ENCODE results near the gene M1AP. TPM values are rescaled to one million over a fixed set of nuclear protein-coding genes. Genes with fewer than 3 reads are reported as not detected.

Gene M1AP
- total and polyA plus RNA-seq, 2 donors (not counting 1 experiment from before 2014, with no cell fraction given): not detected

DNA sequence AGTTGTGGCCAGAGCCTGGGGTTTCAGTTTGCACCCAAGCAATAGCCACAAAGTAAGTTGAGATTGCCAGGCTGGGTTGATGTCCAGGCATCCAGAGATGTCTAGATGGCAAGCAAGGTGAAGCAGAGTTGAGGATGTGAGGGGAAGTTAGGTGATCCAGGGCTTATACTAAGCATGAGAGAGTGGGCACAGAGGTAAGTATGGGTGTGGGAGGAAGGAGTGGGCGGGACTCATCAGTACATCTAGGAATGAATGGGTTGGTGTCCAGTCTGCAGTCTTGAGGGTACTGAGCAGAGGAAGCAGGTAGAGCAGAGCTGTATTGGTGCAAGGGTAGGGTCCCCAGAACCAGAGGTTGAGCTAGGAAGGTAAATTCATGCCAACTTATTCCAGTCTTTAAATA is 7.4 kb upstream of the M1AP start:
- Histone ChIP-seq H3K9ac (ENCODE audit: insufficient read depth, low read length) (no peak overlapping the region), H3K4me2 (ENCODE audit: extremely low read depth, insufficient read depth, low read length) (no peak overlapping the region)

DNA sequence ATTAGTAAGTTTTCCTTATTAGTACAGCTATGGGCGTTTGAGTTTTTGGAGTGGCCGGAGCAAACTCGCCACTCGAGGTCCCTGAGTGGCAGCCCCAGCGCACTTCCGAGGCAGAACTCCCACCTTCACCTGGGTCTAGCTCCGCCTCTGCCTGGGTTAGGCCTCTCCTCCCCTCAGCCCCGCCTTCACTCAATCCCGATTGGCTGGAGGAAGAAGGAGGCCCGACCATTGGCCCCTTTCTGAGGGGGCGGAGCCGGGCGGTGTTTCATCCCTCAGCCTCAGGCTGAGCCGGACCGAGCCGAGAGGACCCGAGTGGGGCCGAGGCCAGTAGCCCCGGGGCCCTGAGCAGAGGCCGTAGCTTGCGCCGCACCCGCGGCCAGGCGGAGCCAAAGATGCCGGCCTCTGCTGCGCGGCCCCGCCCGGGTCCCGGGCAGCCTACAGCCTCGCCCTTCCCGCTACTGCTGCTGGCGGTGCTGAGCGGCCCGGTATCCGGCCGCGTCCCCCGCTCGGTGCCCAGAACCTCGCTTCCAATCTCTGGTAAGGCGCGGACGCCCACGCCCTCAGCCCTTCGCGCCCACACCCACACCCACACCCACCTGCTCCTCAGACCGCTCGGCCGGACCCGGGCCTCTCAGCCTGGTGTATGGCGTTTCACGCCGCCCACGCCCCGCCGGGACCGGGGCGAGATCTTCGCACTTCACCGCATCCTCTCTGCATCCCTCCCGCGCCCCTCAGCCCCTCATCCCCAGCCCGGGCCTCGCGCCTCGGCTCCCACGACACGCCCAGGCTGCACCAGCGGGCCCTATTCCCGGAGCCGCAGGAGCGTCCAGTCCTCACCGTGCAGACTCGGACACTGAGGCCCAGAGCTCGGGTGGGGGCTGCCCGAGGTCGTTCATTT is 6.1 kb upstream of the M1AP start, which contains the start of gene SEMA4F:
TSS of gene SEMA4F (plus strand) at position 263 of the 898 bp plus-strand sequence. CDS start at position 393, 130 bp downstream.
- TF ChIP-seq EZH2 (IDR thresholded peaks at IDR 0.05; ENCODE audit: low read length, missing control alignments): no peak
- TF ChIP-seq, protein P1, sequence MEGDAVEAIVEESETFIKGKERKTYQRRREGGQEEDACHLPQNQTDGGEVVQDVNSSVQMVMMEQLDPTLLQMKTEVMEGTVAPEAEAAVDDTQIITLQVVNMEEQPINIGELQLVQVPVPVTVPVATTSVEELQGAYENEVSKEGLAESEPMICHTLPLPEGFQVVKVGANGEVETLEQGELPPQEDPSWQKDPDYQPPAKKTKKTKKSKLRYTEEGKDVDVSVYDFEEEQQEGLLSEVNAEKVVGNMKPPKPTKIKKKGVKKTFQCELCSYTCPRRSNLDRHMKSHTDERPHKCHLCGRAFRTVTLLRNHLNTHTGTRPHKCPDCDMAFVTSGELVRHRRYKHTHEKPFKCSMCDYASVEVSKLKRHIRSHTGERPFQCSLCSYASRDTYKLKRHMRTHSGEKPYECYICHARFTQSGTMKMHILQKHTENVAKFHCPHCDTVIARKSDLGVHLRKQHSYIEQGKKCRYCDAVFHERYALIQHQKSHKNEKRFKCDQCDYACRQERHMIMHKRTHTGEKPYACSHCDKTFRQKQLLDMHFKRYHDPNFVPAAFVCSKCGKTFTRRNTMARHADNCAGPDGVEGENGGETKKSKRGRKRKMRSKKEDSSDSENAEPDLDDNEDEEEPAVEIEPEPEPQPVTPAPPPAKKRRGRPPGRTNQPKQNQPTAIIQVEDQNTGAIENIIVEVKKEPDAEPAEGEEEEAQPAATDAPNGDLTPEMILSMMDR (conservative IDR thresholded peaks at IDR 0.05 in 1 of 2, IDR thresholded peaks at IDR 0.05 in 1 of 2; ENCODE audit: low read depth in 1 of 2, low read length in 2 of 2): no peak
- peak within 1 kb of the TSS; percentile 66 for H3K9ac ChIP-seq (ENCODE audit: insufficient read depth, low read length)

More for the DNA sequence above, 7.4 kb upstream of the M1AP start:
- no peaks in the 10 kb centered on the region for H3K79me2 ChIP-seq (ENCODE audit: control insufficient read depth, insufficient read depth, low read length)
- no peak for DNase-seq (ENCODE audit: low read depth in 2 of 2)
- H3K4me1 ChIP-seq (ENCODE audit: control insufficient read depth, extremely low read depth, insufficient read depth, low read length): no peaks in the 10 kb centered on the region
- H3K27me3 ChIP-seq (ENCODE audit: control insufficient read depth, insufficient read depth, low read length): no peaks in the 10 kb centered on the region
- H3K27ac ChIP-seq (ENCODE audit: insufficient read depth, low read length): no peak overlapping the region
- H3K4me3 ChIP-seq (replicated peaks in 1 of 4; ENCODE audit: control extremely low read depth in 1 of 4, insufficient read depth in 1 of 4, low read depth in 3 of 4, low read length in 4 of 4): no peak overlapping the region
- no peaks in the 10 kb centered on the region for H4K20me1 ChIP-seq (ENCODE audit: control insufficient read depth, extremely low read depth, insufficient read depth, low read length)
- no peaks in the 10 kb centered on the region for H3K9me3 ChIP-seq (ENCODE audit: control insufficient read depth, insufficient read depth, low read depth, low read length)
- no peak overlapping the region for H2AFZ ChIP-seq (ENCODE audit: low read length)
- H3K36me3 ChIP-seq (ENCODE audit: control insufficient read depth, insufficient read depth, low read length): no peaks in the 10 kb centered on the region
- TF ChIP-seq, protein P1 (conservative IDR thresholded peaks at IDR 0.05 in 1 of 2, IDR thresholded peaks at IDR 0.05 in 1 of 2; ENCODE audit: low read depth in 1 of 2, low read length in 2 of 2): no peak
- no peak for TF ChIP-seq EZH2 (IDR thresholded peaks at IDR 0.05; ENCODE audit: low read length, missing control alignments)

DNA sequence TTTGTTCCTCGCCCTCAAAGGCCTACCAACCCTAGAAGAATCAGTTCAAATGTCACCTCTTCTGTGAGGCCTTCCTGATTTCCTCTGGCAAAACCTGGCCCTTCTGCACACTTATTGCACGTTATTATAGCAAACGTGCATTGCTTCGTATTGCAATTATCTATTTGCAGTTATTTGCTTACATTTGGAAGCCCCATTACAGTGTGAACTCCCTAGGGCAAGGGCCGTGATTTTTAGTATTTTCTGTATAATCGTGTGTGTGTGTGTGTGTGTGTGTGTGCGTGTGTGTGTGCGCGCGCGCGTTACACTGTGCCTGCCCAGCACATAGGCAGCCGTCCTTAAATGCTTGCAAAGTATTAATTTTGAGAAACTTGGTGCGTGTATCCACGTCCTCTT is 5.5 kb upstream of the M1AP start:
- Histone ChIP-seq H2AFZ (ENCODE audit: low read length) (peak overlapping the region; percentile 22), H4K20me1 (ENCODE audit: control insufficient read depth, extremely low read depth, insufficient read depth, low read length) (no peaks in the 10 kb centered on the region), H3K27ac (ENCODE audit: insufficient read depth, low read length) (no peak overlapping the region), H3K79me2 (ENCODE audit: control insufficient read depth, insufficient read depth, low read length) (no peaks in the 10 kb centered on the region), H3K9ac (ENCODE audit: insufficient read depth, low read length) (no peak overlapping the region), H3K27me3 (ENCODE audit: control insufficient read depth, insufficient read depth, low read length) (peaks cover under 1% of the 10 kb centered on the region), H3K4me2 (ENCODE audit: extremely low read depth, insufficient read depth, low read length) (peak overlapping the region; percentile 88), H3K36me3 (ENCODE audit: control insufficient read depth, insufficient read depth, low read length) (no peaks in the 10 kb centered on the region), H3K9me3 (ENCODE audit: control insufficient read depth, insufficient read depth, low read depth, low read length) (no peaks in the 10 kb centered on the region), H3K4me3 (replicated peaks in 1 of 4; ENCODE audit: control extremely low read depth in 1 of 4, insufficient read depth in 1 of 4, low read depth in 3 of 4, low read length in 4 of 4) (peak overlapping the region; percentile 58 to 76 (median 64)), H3K4me1 (ENCODE audit: control insufficient read depth, extremely low read depth, insufficient read depth, low read length) (no peaks in the 10 kb centered on the region)
- TF ChIP-seq EZH2 (IDR thresholded peaks at IDR 0.05; ENCODE audit: low read length, missing control alignments): no peak
- TF ChIP-seq, protein P1 (conservative IDR thresholded peaks at IDR 0.05 in 1 of 2, IDR thresholded peaks at IDR 0.05 in 1 of 2; ENCODE audit: low read depth in 1 of 2, low read length in 2 of 2): no peak
- no peak for DNase-seq (ENCODE audit: low read depth in 2 of 2)

More for the DNA sequence above, 6.1 kb upstream of the M1AP start, which contains the start of gene SEMA4F:
- H3K79me2 ChIP-seq (ENCODE audit: control insufficient read depth, insufficient read depth, low read length): no peaks in the 10 kb centered on the region
- H3K4me2 ChIP-seq (ENCODE audit: extremely low read depth, insufficient read depth, low read length): peak within 1 kb of the TSS; percentile 88
- H3K9me3 ChIP-seq (ENCODE audit: control insufficient read depth, insufficient read depth, low read depth, low read length): no peaks in the 10 kb centered on the region
- peak within 1 kb of the TSS; percentile 58 to 76 (median 64) for H3K4me3 ChIP-seq (replicated peaks in 1 of 4; ENCODE audit: control extremely low read depth in 1 of 4, insufficient read depth in 1 of 4, low read depth in 3 of 4, low read length in 4 of 4)
- H2AFZ ChIP-seq (ENCODE audit: low read length): peak within 1 kb of the TSS; percentile 84
- H3K36me3 ChIP-seq (ENCODE audit: control insufficient read depth, insufficient read depth, low read length): no peaks in the 10 kb centered on the region
- H3K27ac ChIP-seq (ENCODE audit: insufficient read depth, low read length): peak within 1 kb of the TSS; percentile 12
- DNase-seq (ENCODE audit: low read depth in 2 of 2): peak; percentile 90 to 91
- H3K4me1 ChIP-seq (ENCODE audit: control insufficient read depth, extremely low read depth, insufficient read depth, low read length): no peaks in the 10 kb centered on the region
- no peaks in the 10 kb centered on the region for H4K20me1 ChIP-seq (ENCODE audit: control insufficient read depth, extremely low read depth, insufficient read depth, low read length)
- no peaks in the 10 kb centered on the region for H3K27me3 ChIP-seq (ENCODE audit: control insufficient read depth, insufficient read depth, low read length)

Data from fibroblast of lung (primary cell).